Activated B cell treated with CpG ODN at 0.5 μM for 24 hours (primary cell): Measurements from ENCODE around the gene THSD4. TPM values are rescaled to one million over a fixed set of nuclear protein-coding genes. Genes with fewer than 3 reads are reported as not detected.

Source experiments
- ATAC-seq: fragments of 200-7000 bp; cut with Tn5 transposase; one replicate; pipeline ENCODE4 v1.10.0; 2021; ENCODE audit warnings: low read depth, mild to moderate bottlenecking, moderate library complexity
- CTCF ChIA-PET: fragments of 350-600 bp; sonication (Branson Sonifier 250); formaldehyde crosslinking; loops from one replicate; lab custom pipeline; 2021; ENCODE audit warnings: antibody characterized with exemption; lab: Charles Lee
- POLR2A ChIA-PET: fragments of 350-600 bp; sonication (Branson Sonifier 250); formaldehyde crosslinking; loops from one replicate; lab custom pipeline; 2021; ENCODE audit warnings: antibody characterized with exemption; lab: Charles Lee
- DNase-seq: peaks from one replicate; pipeline ENCODE4 v3.0.0; 2022
- H3K27ac Mint-ChIP-seq: one replicate; pipeline ENCODE4 v1.8.0; 2020; ENCODE audit warnings: mixed read lengths
- H3K27me3 Mint-ChIP-seq: one replicate; pipeline ENCODE4 v1.8.0; 2021; ENCODE audit warnings: mixed read lengths
- H3K36me3 Mint-ChIP-seq: one replicate; pipeline ENCODE4 v1.8.0; 2021; ENCODE audit warnings: low read depth, mixed read lengths
- H3K4me1 Mint-ChIP-seq: one replicate; pipeline ENCODE4 v1.8.0; 2021; ENCODE audit warnings: mixed read lengths
- H3K4me3 Mint-ChIP-seq: one replicate; pipeline ENCODE4 v1.8.0; 2020; ENCODE audit warnings: mild to moderate bottlenecking, mixed read lengths
- H3K9me3 Mint-ChIP-seq: one replicate; pipeline ENCODE4 v1.8.0; 2020; ENCODE audit warnings: mixed read lengths
- CTCF ChIP-seq: fragments of 200-600 bp; IDR thresholded peaks from one replicate; pipeline ENCODE4 v1.8.0; 2022; ENCODE audit warnings: antibody characterized with exemption, mild to moderate bottlenecking
- intact Hi-C: fragments of 100-400 bp; cut with micrococcal nuclease; formaldehyde crosslinking; loops from one replicate; pipeline ENCODE4 v1.15.1; 2024
- total RNA-seq: library from RNA; stranded (reverse); gene quantifications from 2 replicates; pipeline ENCODE4 v1.2.3, GENCODE V29; 2022

The THSD4 gene
- total RNA-seq, 1 donor from 2014 or later = not detected

GRCh38 chr15:71357321-71357732 lies 242.1 kb downstream of the THSD4 start:
- CTCF ChIA-PET = no interaction called here

GRCh38 chr15:71357967-71358366 lies 242.7 kb downstream of the THSD4 start:
- DNase-seq (no peak), ATAC-seq (no peak)
- no peaks in the 10 kb centered on the region for H3K36me3 Mint-ChIP-seq
- H3K4me1 Mint-ChIP-seq = no peaks in the 10 kb centered on the region
- ChIA-PET CTCF (no interaction called here), POLR2A (no interaction called here)
- intact Hi-C loops = no loop called here
- H3K27me3 Mint-ChIP-seq = peaks cover 6% of the 10 kb centered on the region
- H3K27ac Mint-ChIP-seq = no peak overlapping the region
- H3K9me3 Mint-ChIP-seq = no peaks in the 10 kb centered on the region
- TF ChIP-seq CTCF = no peak
- no peak overlapping the region for H3K4me3 Mint-ChIP-seq

More at GRCh38 chr15:71357321-71357732, 242.1 kb downstream of the THSD4 start:
- Mint-ChIP-seq H3K9me3 (no peaks in the 10 kb centered on the region), H3K27ac (no peak overlapping the region), H3K4me1 (no peaks in the 10 kb centered on the region), H3K4me3 (no peak overlapping the region), H3K36me3 (no peaks in the 10 kb centered on the region), H3K27me3 (peaks cover 5% of the 10 kb centered on the region)
- no peak for TF ChIP-seq CTCF
- POLR2A ChIA-PET = no interaction called here
- DNase-seq = no peak
- intact Hi-C loops = no loop called here
- no peak for ATAC-seq

- intact Hi-C loops = no loop called here
- no peak for TF ChIP-seq CTCF
- Mint-ChIP-seq H3K9me3 (no peaks in the 10 kb centered on the region), H3K27me3 (peaks cover 6% of the 10 kb centered on the region), H3K27ac (no peak overlapping the region), H3K36me3 (no peaks in the 10 kb centered on the region), H3K4me3 (no peak overlapping the region), H3K4me1 (no peaks in the 10 kb centered on the region)
- no peak for ATAC-seq
- POLR2A ChIA-PET = no interaction called here
- CTCF ChIA-PET = no interaction called here
- no peak for DNase-seq
Observed at GRCh38 chr15:71359246-71359645, 244.0 kb downstream of the THSD4 start.

GRCh38 chr15:71362556-71362955 lies 247.3 kb downstream of the THSD4 start:
- Mint-ChIP-seq H3K27ac (no peak overlapping the region), H3K36me3 (no peaks in the 10 kb centered on the region), H3K4me3 (no peak overlapping the region), H3K4me1 (no peaks in the 10 kb centered on the region), H3K27me3 (peaks cover 2% of the 10 kb centered on the region), H3K9me3 (no peaks in the 10 kb centered on the region)
- DNase-seq (no peak), ATAC-seq (no peak)
- no peak for TF ChIP-seq CTCF
- CTCF ChIA-PET = no interaction called here
- intact Hi-C loops = no loop called here
- POLR2A ChIA-PET = no interaction called here

- intact Hi-C loops = no loop called here
Observed at GRCh38 chr15:71362987-71363968, 248.0 kb downstream of the THSD4 start.

More at GRCh38 chr15:71362987-71363968, 248.0 kb downstream of the THSD4 start:
- no peak for ATAC-seq
- Mint-ChIP-seq H3K4me3 (no peak overlapping the region), H3K4me1 (no peaks in the 10 kb centered on the region), H3K27me3 (peaks cover 2% of the 10 kb centered on the region), H3K9me3 (no peaks in the 10 kb centered on the region), H3K27ac (no peak overlapping the region), H3K36me3 (no peaks in the 10 kb centered on the region)
- no peak for DNase-seq
- no peak for TF ChIP-seq CTCF
- ChIA-PET CTCF (no interaction called here), POLR2A (no interaction called here)
